Prostate gland (tissue), 2 donors: ENCODE results near the gene SLC7A4. TPM values are rescaled to one million over a fixed set of nuclear protein-coding genes. Genes with fewer than 3 reads are reported as not detected.
"Not testable (repeated sequence)": the region's sequence is repeated elsewhere in the genome, so short reads cannot be mapped to it uniquely, and the experiment has no call there.

Experiments used
- DNase-seq: peaks from one replicate; pipeline ENCODE4 v3.0.0-alpha.2; 2019; ENCODE audit warnings: low spot score
- H3K27ac ChIP-seq, 2 donors: fragments of 200-600 bp; sonication (generic); 2 replicates each; pipeline ENCODE4 v1.5.1; 2017 to 2019
- H3K27me3 ChIP-seq: fragments of 200-600 bp; sonication (generic); replicated peaks from 2 replicates; pipeline ENCODE4 v1.5.1; 2019; ENCODE audit not compliant: insufficient read depth
- H3K36me3 ChIP-seq, 2 donors: fragments of 200-600 bp; sonication (generic); 1 replicate in 1 of 2; 2 replicates in 1 of 2; pipeline versions ENCODE4 v1.5.1 to v1.8.1; 2017 to 2019
- H3K4me1 ChIP-seq: fragments of 200-600 bp; sonication (generic); replicated peaks from 2 replicates; pipeline ENCODE4 v1.5.1; 2019
- H3K4me3 ChIP-seq, 2 donors: fragments of 200-600 bp; sonication (generic); 2 replicates each; pipeline ENCODE4 v1.5.1; 2017 to 2019
- H3K9me3 ChIP-seq: fragments of 200-600 bp; sonication (generic); 2 replicates; pipeline ENCODE4 v1.5.1; 2017
- POLR2A ChIP-seq: fragments of 450-650 bp; IDR thresholded peaks from one replicate; pipeline ENCODE4 v1.6.1; 2016; ENCODE audit warnings: antibody characterized with exemption, mild to moderate bottlenecking
- POLR2AphosphoS5 ChIP-seq: sonication (generic); formaldehyde crosslinking; IDR thresholded peaks from one replicate; pipeline ENCODE4 v1.6.1; 2017; ENCODE audit warnings: antibody characterized with exemption
- WGBS: methylation state at CpG from one replicate; pipeline ENCODE4 v1.1.5; 2018; 5-methylcytosine and 5-hydroxymethylcytosine counted together
- intact Hi-C: fragments of 100-400 bp; cut with DNase I; formaldehyde crosslinking; loops from one replicate; pipeline ENCODE4 v1.14.2; 2022
- total RNA-seq, 2 donors: library from RNA; depleted of rRNA; stranded (reverse); fragments of >200 nt; gene quantifications; one replicate each; pipeline ENCODE4 v1.1.0, GENCODE V29; 2016
- TF ChIP-seq, protein P1 (sequence below), 4 experiments: fragments of 200-600 bp in 2 of 4; fragments of 450-650 bp in 2 of 4; sonication (generic) in 2 of 4; IDR thresholded peaks; 1 replicate in 3 of 4; 2 replicates in 1 of 4; pipeline ENCODE4 v1.5.1; 2016 to 2019; ENCODE audit warnings: antibody characterized with exemption in 4 of 4, mild to moderate bottlenecking in 2 of 4, moderate library complexity in 2 of 4

The SLC7A4 gene
- total RNA-seq, 2 donors from 2014 or later: 13.0 to 53.9 TPM

DNA sequence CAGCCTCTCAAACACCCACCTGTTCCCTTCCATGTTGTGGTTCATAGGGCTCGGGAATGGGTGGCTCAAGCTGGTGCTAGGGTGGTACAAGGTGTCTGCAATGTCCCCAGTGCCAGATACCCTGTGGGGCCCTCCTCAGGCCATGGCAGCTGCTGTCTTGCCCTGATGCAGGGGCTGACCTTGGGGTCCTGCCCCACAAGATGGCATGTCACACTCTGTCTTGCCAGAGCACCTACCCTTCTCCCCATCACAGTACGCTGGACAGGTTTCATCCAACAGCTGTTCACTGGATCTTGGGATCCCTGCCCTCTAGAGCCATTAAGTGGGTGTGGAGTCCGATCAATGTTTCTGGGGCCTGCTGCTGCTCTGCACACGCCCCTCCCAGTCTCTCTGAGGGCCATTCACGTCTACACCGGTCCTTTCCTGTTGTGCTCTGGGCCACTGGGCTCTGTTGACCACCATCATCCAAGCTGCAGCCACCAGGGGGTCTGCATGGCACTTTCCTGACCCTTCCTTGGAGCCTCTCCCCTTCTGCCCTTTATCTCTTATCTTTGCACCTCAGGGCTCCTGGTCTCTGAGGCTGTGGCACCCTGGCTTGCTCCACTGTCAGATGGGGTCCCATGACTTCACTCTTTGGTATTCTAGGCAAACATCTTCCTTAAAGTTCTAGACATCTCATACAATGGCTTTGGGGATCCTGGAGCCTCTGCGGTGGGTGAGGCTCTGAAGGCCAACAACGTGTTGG, 20.5 kb upstream of the SLC7A4 start:
- DNase-seq: no peak
- H3K4me1 ChIP-seq: no peaks in the 10 kb centered on the region
- WGBS: 85% methylated on average over 8 of the region's 8 CpGs
- H3K27ac ChIP-seq: no peak overlapping the region
- intact Hi-C loops: no loop called here
- no peak overlapping the region for H3K4me3 ChIP-seq
- H3K27me3 ChIP-seq: no peaks in the 10 kb centered on the region
- no peaks in the 10 kb centered on the region for H3K36me3 ChIP-seq
- no peaks in the 10 kb centered on the region for H3K9me3 ChIP-seq
- TF ChIP-seq, protein P1, sequence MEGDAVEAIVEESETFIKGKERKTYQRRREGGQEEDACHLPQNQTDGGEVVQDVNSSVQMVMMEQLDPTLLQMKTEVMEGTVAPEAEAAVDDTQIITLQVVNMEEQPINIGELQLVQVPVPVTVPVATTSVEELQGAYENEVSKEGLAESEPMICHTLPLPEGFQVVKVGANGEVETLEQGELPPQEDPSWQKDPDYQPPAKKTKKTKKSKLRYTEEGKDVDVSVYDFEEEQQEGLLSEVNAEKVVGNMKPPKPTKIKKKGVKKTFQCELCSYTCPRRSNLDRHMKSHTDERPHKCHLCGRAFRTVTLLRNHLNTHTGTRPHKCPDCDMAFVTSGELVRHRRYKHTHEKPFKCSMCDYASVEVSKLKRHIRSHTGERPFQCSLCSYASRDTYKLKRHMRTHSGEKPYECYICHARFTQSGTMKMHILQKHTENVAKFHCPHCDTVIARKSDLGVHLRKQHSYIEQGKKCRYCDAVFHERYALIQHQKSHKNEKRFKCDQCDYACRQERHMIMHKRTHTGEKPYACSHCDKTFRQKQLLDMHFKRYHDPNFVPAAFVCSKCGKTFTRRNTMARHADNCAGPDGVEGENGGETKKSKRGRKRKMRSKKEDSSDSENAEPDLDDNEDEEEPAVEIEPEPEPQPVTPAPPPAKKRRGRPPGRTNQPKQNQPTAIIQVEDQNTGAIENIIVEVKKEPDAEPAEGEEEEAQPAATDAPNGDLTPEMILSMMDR (IDR thresholded peaks at IDR 0.05): no peak
- TF ChIP-seq POLR2A (no peak), POLR2AphosphoS5 (no peak)

DNA sequence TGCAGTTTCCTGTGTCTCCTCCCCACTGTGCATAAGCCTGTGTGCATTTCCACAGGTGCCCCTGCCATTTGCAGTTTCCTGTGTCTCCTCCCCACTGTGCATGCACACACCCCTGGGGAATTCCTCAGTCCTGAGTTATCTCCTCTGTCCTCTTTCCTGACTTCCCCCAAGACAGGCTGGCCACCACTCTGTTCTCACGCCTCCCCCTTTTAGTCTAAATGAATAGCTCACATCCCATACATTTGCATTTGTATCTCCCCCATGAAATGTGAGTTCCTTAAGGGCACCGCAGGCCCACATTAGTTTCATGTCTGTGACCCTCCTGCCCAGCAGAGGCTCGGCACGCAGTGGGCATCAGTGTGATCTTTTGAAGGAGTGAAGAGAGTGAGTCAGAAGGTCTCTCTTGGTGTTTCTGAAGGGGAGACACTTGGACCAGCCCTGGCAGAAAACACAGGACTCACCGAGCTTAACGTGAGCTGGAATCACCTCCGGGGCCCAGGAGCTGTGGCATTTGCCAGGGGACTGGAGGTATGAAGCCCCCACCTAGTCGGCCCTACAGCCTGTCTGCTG, 19.6 kb upstream of the SLC7A4 start:
- intact Hi-C loops: no loop called here
- WGBS: 56% methylated on average over 8 of the region's 8 CpGs
- TF ChIP-seq POLR2AphosphoS5: no peak
- no peak for TF ChIP-seq POLR2A
- TF ChIP-seq, protein P1 (IDR thresholded peaks at IDR 0.05): no peak
- DNase-seq: no peak
- Histone ChIP-seq H3K36me3 (no peaks in the 10 kb centered on the region), H3K4me1 (no peaks in the 10 kb centered on the region), H3K4me3 (no peak overlapping the region), H3K9me3 (no peaks in the 10 kb centered on the region), H3K27ac (no peak overlapping the region), H3K27me3 (no peaks in the 10 kb centered on the region)

DNA sequence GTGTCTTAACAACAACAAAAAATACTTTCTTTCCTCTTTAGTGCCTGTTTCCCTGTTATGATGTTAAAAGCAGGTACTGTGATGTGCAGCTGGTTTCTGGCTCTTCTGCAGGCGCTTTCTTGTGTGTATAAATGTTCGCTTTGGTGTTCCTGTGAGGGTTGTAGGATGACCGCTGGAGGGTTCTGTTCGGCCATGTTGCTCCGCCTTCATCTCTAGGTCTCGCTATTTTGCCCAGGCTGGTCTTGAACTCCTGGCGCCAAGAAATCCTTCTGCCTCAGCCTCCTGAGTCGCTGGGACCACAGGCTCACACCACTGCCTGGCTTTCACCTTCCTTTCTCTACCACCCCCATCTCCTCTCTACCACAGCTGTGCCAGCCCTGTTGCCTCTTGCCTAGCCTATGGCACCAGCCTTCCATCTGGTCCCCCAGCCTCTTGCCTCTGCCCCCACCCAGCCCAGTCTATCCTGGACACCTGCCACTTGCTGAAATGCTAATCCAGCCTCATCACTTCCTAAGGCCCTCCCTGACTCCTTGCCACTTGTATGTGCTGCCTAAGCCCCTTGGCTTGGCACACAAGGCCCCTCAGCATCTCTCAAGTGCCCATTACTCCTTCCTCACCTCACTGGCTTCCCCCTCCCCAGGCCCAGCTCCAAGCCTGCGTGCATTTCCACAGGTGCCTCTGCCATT, 18.9 kb upstream of the SLC7A4 start:
- 85% methylated on average over 9 of the region's 9 CpGs for WGBS
- Histone ChIP-seq H3K4me3 (no peak overlapping the region), H3K27ac (no peak overlapping the region), H3K4me1 (no peaks in the 10 kb centered on the region), H3K27me3 (no peaks in the 10 kb centered on the region), H3K9me3 (no peaks in the 10 kb centered on the region), H3K36me3 (no peaks in the 10 kb centered on the region)
- DNase-seq: no peak
- no peak for TF ChIP-seq POLR2AphosphoS5
- TF ChIP-seq, protein P1 (IDR thresholded peaks at IDR 0.05): no peak
- no peak for TF ChIP-seq POLR2A
- intact Hi-C loops: no loop called here

DNA sequence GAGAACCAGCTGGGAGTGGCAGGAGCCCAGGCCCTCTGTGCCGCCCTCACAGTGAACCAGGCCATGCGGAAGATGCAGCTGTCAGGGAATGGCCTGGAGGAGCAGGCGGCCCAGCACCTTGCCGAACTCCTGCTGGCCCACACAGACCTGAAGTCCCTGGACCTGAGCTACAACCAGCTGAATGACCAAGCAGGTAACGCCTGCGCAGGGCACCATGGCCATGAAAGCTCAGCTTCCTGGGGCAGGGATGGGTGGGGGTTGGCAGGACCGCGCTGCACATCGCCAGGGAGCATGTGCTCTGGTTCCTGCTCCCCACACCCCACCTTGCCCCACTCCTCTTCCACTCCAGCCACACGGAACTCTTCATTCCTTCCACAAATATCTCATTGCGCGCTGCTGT, 16.6 kb upstream of the SLC7A4 start:
- H3K4me3 ChIP-seq, H3K36me3 ChIP-seq, H3K27ac ChIP-seq, DNase-seq, intact Hi-C loops, H3K4me1 ChIP-seq, H3K27me3 ChIP-seq, H3K9me3 ChIP-seq: not testable (repeated sequence)
- 99% methylated on average over 8 of the region's 12 CpGs for WGBS

DNA sequence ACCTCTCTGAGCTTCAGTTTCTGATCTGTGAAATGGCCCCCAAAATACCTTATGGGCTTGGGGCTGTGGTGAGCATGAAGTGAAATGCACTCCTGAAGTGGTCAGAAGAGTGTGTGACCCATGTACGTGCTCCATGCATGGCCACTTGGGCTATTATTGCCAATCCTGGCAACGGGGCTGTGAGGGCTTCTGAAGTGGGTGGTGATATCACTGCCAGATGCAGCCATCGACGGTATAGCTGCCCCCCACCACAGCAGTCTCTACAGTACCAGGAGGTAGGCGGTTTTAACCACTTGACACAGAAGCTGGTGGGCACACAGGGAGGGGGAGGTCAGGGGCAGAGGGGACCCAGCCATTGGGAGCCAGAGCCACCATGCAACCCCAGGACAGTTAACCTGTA, 16.1 kb upstream of the SLC7A4 start:
- H3K36me3 ChIP-seq, H3K4me1 ChIP-seq, DNase-seq, H3K4me3 ChIP-seq, H3K9me3 ChIP-seq, H3K27me3 ChIP-seq, intact Hi-C loops, H3K27ac ChIP-seq: not testable (repeated sequence)
- WGBS: 88% methylated on average over 5 of the region's 5 CpGs
